ENCODE measurements around the gene FAM241B. TPM values are rescaled to one million over a fixed set of nuclear protein-coding genes. Genes with fewer than 3 reads are reported as not detected.

Gene FAM241B
- total and polyA plus RNA-seq, 2 donors (not counting 1 experiment from before 2014, with no cell fraction given): 0.54 to 0.64 TPM

DNA sequence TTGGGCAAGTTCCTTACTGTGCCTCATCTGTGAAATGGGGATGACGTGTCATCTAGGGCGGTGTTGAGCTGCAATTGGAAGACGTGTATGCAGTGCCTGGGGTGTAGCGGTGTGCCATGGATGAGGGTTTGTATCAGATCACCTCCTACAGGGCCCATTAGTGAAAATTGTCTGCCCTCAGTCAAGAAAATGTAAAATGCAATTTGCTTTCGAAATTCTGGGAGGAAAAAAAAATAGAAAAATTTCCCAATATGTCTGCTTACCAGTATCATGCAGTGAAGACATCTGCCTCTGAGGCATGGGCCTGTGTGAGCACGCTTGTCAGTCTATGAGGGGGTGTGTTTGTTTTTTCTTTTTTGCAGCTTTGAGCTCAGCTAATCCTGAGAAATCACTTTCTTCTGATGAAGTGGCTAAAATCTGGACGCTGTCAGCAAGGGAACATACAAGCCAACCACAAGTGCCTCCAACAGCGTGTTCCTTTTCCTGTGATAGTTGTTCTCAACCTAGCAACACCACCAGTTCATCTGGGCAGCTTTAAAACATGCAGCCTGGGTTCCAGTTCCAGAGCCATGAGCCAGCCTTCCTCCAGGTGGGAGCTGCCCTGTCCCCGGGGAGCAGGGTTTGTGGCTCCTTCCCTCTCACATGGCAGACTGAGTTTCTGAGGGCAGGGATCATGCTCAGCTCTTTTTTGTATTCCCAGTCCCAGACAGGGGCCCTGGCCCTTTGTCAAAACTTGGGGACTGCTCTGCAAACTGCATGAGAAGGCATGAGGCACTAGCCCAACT lies 10.3 kb downstream of the FAM241B start:
- H3K4me3 ChIP-seq (ENCODE audit: control extremely low read depth in 1 of 5, extremely low read depth in 1 of 5, insufficient read depth in 1 of 5, low read depth in 2 of 5, low read length in 4 of 5): no peak overlapping the region
- no peaks in the 10 kb centered on the region for H4K20me1 ChIP-seq (ENCODE audit: control insufficient read depth, insufficient read depth, low read length, poor library complexity, severe bottlenecking)
- H3K27me3 Mint-ChIP-seq: peaks cover 5% of the 10 kb centered on the region
- no peak for ATAC-seq (ENCODE audit: low read depth)
- no peak overlapping the region for H3K9ac ChIP-seq (ENCODE audit: low read length)
- H3K4me1 ChIP-seq (ENCODE audit: control insufficient read depth in 2 of 2, insufficient read depth in 2 of 2, low read length in 2 of 2): no peaks in the 10 kb centered on the region
- no peaks in the 10 kb centered on the region for H3K9me3 Mint-ChIP-seq (ENCODE audit: insufficient read depth)
- TF ChIP-seq CTCF (IDR thresholded peaks at IDR 0.05): no peak
- TF ChIP-seq EZH2 (IDR thresholded peaks at IDR 0.05; ENCODE audit: borderline replicate concordance, insufficient read depth, low read depth, low read length, poor library complexity, severe bottlenecking): no peak
- DNase-seq: no peak
- no peak overlapping the region for H3K27ac ChIP-seq (ENCODE audit: low read length in 2 of 2)
- H3K4me3 Mint-ChIP-seq: no peak overlapping the region
- intact Hi-C loops (cut with micrococcal nuclease): no loop called here
- H3K27ac Mint-ChIP-seq: no peak overlapping the region
- WGBS (ENCODE audit: insufficient coverage): 18% methylated on average over 2 of the region's 9 CpGs
- POLR2A ChIA-PET: no interaction called here
- H3K4me1 Mint-ChIP-seq: no peaks in the 10 kb centered on the region
- no peaks in the 10 kb centered on the region for H3K79me2 ChIP-seq (ENCODE audit: control insufficient read depth, insufficient read depth, low read length)
- H3K36me3 ChIP-seq (replicated peaks in 1 of 2; ENCODE audit: control extremely low read depth in 1 of 2, control insufficient read depth in 1 of 2, extremely low read depth in 1 of 2, insufficient read depth in 2 of 2, low read length in 1 of 2): no peaks in the 10 kb centered on the region
- no peak overlapping the region for H2AFZ ChIP-seq (ENCODE audit: insufficient read depth, low read depth, low read length, poor library complexity, severe bottlenecking)
- CTCF ChIA-PET: interaction anchor here (1.6 to 10.9 kb wide), 2 partner anchors 125 to 244 kb away, joined by 3 to 120 read pairs; no protein-coding TSS in a partner anchor
- H3K9me3 ChIP-seq (ENCODE audit: control extremely low read depth in 1 of 3, control insufficient read depth in 2 of 3, insufficient read depth in 1 of 3, low read length in 2 of 3): no peaks in the 10 kb centered on the region
- no peak overlapping the region for H3K4me2 ChIP-seq (replicated peaks; ENCODE audit: low read depth, low read length, poor library complexity, severe bottlenecking)
- H3K27me3 ChIP-seq (replicated peaks in 1 of 4; ENCODE audit: control extremely low read depth in 1 of 4, control insufficient read depth in 3 of 4, insufficient read depth in 4 of 4, low read length in 3 of 4): peaks cover 0 to 8% (median 1%) of the 10 kb centered on the region in 4 experiments

DNA sequence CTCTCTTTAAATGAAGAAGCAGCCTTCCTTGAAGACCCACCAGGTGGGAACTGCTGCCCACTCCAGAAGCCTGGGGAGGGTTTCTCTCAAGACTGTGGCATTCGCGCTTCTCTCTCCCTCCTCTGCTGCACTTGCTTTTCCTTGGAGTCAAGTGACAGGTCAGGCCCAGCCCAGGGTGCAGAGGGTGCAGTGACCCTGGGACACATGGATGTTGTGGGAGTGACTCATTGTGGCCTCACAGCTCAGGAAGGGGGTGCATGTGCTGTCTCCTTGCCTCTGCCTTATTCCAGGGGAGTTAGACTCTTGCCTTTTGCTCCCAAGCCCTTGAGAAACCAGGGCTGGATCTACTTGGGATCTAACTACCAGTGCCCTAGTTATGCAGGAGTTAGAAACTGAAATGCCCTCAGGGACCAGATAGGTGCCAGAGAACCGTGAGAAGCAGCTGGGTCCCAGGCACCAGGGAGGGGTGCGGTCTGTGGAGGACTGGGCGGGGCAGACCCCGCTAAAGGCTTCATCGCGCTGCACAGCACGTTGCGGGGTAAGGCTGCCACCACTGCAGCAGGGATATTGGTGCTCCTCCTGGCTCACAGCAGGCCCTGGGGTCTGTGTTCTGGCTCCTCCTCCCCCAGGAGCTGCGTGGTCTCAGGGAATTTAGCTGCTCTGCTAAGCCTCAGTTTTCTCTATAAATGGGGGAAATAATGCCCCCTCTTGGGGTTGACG lies 11.4 kb downstream of the FAM241B start:
- H3K9me3 ChIP-seq (ENCODE audit: control extremely low read depth in 1 of 3, control insufficient read depth in 2 of 3, insufficient read depth in 1 of 3, low read length in 2 of 3): no peaks in the 10 kb centered on the region
- no peak overlapping the region for H2AFZ ChIP-seq (ENCODE audit: insufficient read depth, low read depth, low read length, poor library complexity, severe bottlenecking)
- DNase-seq: no peak
- Mint-ChIP-seq H3K27me3 (peaks cover 10% of the 10 kb centered on the region), H3K9me3 (ENCODE audit: insufficient read depth) (no peaks in the 10 kb centered on the region), H3K4me3 (no peak overlapping the region), H3K4me1 (no peaks in the 10 kb centered on the region), H3K27ac (no peak overlapping the region)
- no peak overlapping the region for H3K27ac ChIP-seq (ENCODE audit: low read length in 2 of 2)
- no peak overlapping the region for H3K9ac ChIP-seq (ENCODE audit: low read length)
- TF ChIP-seq EZH2 (IDR thresholded peaks at IDR 0.05; ENCODE audit: borderline replicate concordance, insufficient read depth, low read depth, low read length, poor library complexity, severe bottlenecking): no peak
- no peak for TF ChIP-seq CTCF (IDR thresholded peaks at IDR 0.05)
- H3K27me3 ChIP-seq (replicated peaks in 1 of 4; ENCODE audit: control extremely low read depth in 1 of 4, control insufficient read depth in 3 of 4, insufficient read depth in 4 of 4, low read length in 3 of 4): peaks cover 0 to 8% (median 1%) of the 10 kb centered on the region in 4 experiments
- CTCF ChIA-PET: interaction anchor here (2.0 to 10.9 kb wide), 2 partner anchors 126 to 132 kb away, joined by 4 to 120 read pairs; no protein-coding TSS in a partner anchor
- POLR2A ChIA-PET: no interaction called here
- no peaks in the 10 kb centered on the region for H3K36me3 ChIP-seq (replicated peaks in 1 of 2; ENCODE audit: control extremely low read depth in 1 of 2, control insufficient read depth in 1 of 2, extremely low read depth in 1 of 2, insufficient read depth in 2 of 2, low read length in 1 of 2)
- H3K4me3 ChIP-seq (ENCODE audit: control extremely low read depth in 1 of 5, extremely low read depth in 1 of 5, insufficient read depth in 1 of 5, low read depth in 2 of 5, low read length in 4 of 5): no peak overlapping the region
- no peaks in the 10 kb centered on the region for H3K4me1 ChIP-seq (ENCODE audit: control insufficient read depth in 2 of 2, insufficient read depth in 2 of 2, low read length in 2 of 2)
- no peaks in the 10 kb centered on the region for H3K79me2 ChIP-seq (ENCODE audit: control insufficient read depth, insufficient read depth, low read length)
- 76% methylated on average over 8 of the region's 12 CpGs for WGBS (ENCODE audit: insufficient coverage)
- ATAC-seq (ENCODE audit: low read depth): no peak
- intact Hi-C loops (cut with micrococcal nuclease): no loop called here
- no peak overlapping the region for H3K4me2 ChIP-seq (replicated peaks; ENCODE audit: low read depth, low read length, poor library complexity, severe bottlenecking)
- no peaks in the 10 kb centered on the region for H4K20me1 ChIP-seq (ENCODE audit: control insufficient read depth, insufficient read depth, low read length, poor library complexity, severe bottlenecking)
